NCI-H460 (cell line): ENCODE data around the gene NETO2. TPM values are rescaled to one million over a fixed set of nuclear protein-coding genes. Genes with fewer than 3 reads are reported as not detected.

Experiments used
- DNase-seq: peaks from one replicate; pipeline ENCODE4 v3.0.0-alpha.2; 2016; ENCODE audit warnings: low read depth; ENCODE audit errors: extremely low read depth
- total RNA-seq: library from RNA; depleted of rRNA; stranded (reverse); fragments of >200 nt; shearing (Covaris generic); gene quantifications from 2 replicates; pipeline ENCODE4 v1.2.3, GENCODE V29; 2014; rRNA removed

NETO2 gene
- total RNA-seq, 1 experiment from 2014 or later, result 80.8 TPM

GRCh38 chr16:47049901-47050583 lies 93.7 kb downstream of the NETO2 start:
- DNase-seq, result no peak

GRCh38 chr16:47047524-47048203 lies 96.1 kb downstream of the NETO2 start:
- no peak for DNase-seq

- DNase-seq, result no peak
Observed at GRCh38 chr16:47046726-47047523, 96.8 kb downstream of the NETO2 start.

- no peak for DNase-seq
Observed at GRCh38 chr16:47045459-47045858, 98.3 kb downstream of the NETO2 start.

GRCh38 chr16:47045023-47045422 lies 98.7 kb downstream of the NETO2 start:
- no peak for DNase-seq

- DNase-seq, result no peak
Observed at GRCh38 chr16:47043970-47044684, 99.6 kb downstream of the NETO2 start.

- DNase-seq, result no peak
Observed at GRCh38 chr16:47043200-47043599, 100.5 kb downstream of the NETO2 start.

- peak; percentile 75 for DNase-seq
Observed at GRCh38 chr16:47037746-47038458, 105.8 kb downstream of the NETO2 start.

GRCh38 chr16:47037396-47037745 lies 106.4 kb downstream of the NETO2 start:
- no peak for DNase-seq

- no peak for DNase-seq
Observed at GRCh38 chr16:47036201-47036600, 107.5 kb downstream of the NETO2 start.

GRCh38 chr16:47035436-47035835 lies 108.3 kb downstream of the NETO2 start:
- no peak for DNase-seq

GRCh38 chr16:47034455-47034854 lies 109.3 kb downstream of the NETO2 start:
- no peak for DNase-seq

- no peak for DNase-seq
Observed at GRCh38 chr16:47033176-47033575, 110.6 kb downstream of the NETO2 start.

- no peak for DNase-seq
Observed at GRCh38 chr16:47029724-47030123, 114.0 kb downstream of the NETO2 start.

GRCh38 chr16:47028767-47029377 lies 114.9 kb downstream of the NETO2 start:
- no peak for DNase-seq

Other genes starting within 250 kb of the NETO2 start
- 99.5 and 110 TPM in 2 replicates for gene DNAJA2, start 170.3 kb downstream of the NETO2 start, total RNA-seq